Stimulated activated memory B cell treated with anti-CD40 and anti-IgM and Interleukin-4, amounts not matched to agents 10 μg/mL and 1 μg/mL and 100 μg/mL, for 72 hours (primary cell): ENCODE results near the gene MME.

Experiments used
- ATAC-seq: fragments of 150-1000 bp; cut with Tn5 transposase; 2 replicates; pipeline ENCODE4 v1.10.0; 2021
- H3K27ac Mint-ChIP-seq: one replicate; pipeline ENCODE4 v1.8.0; 2022; ENCODE audit warnings: mild to moderate bottlenecking, mixed read lengths
- H3K27me3 Mint-ChIP-seq: one replicate; pipeline ENCODE4 v1.8.0; 2022; ENCODE audit warnings: mixed read lengths
- H3K36me3 Mint-ChIP-seq: one replicate; pipeline ENCODE4 v1.8.0; 2022; ENCODE audit warnings: mixed read lengths
- H3K4me1 Mint-ChIP-seq: one replicate; pipeline ENCODE4 v1.8.0; 2022; ENCODE audit warnings: mixed read lengths
- H3K4me3 Mint-ChIP-seq: one replicate; pipeline ENCODE4 v1.8.0; 2022; ENCODE audit warnings: mild to moderate bottlenecking, moderate library complexity, mixed read lengths
- H3K9me3 Mint-ChIP-seq: one replicate; pipeline ENCODE4 v1.8.0; 2022; ENCODE audit warnings: mixed read lengths

The MME gene

GRCh38 chr3:155153242-155154186 lies 73.4 kb downstream of the MME start:
- no peaks in the 10 kb centered on the region for H3K4me1 Mint-ChIP-seq
- H3K27me3 Mint-ChIP-seq, result no peaks in the 10 kb centered on the region
- H3K27ac Mint-ChIP-seq, result no peak overlapping the region
- no peaks in the 10 kb centered on the region for H3K9me3 Mint-ChIP-seq
- no peak for ATAC-seq
- no peaks in the 10 kb centered on the region for H3K36me3 Mint-ChIP-seq
- H3K4me3 Mint-ChIP-seq, result no peak overlapping the region

GRCh38 chr3:155154255-155154654 lies 74.1 kb downstream of the MME start:
- H3K27ac Mint-ChIP-seq, result no peak overlapping the region

GRCh38 chr3:155158346-155159037 lies 78.4 kb downstream of the MME start:
- no peak overlapping the region for H3K27ac Mint-ChIP-seq
- H3K36me3 Mint-ChIP-seq, result no peaks in the 10 kb centered on the region
- no peak overlapping the region for H3K4me3 Mint-ChIP-seq
- no peaks in the 10 kb centered on the region for H3K27me3 Mint-ChIP-seq
- H3K4me1 Mint-ChIP-seq, result no peaks in the 10 kb centered on the region
- no peaks in the 10 kb centered on the region for H3K9me3 Mint-ChIP-seq
- ATAC-seq, result no peak

More at GRCh38 chr3:155154255-155154654, 74.1 kb downstream of the MME start:
- no peak for ATAC-seq
- H3K36me3 Mint-ChIP-seq, result no peaks in the 10 kb centered on the region
- no peaks in the 10 kb centered on the region for H3K4me1 Mint-ChIP-seq
- H3K4me3 Mint-ChIP-seq, result no peak overlapping the region
- no peaks in the 10 kb centered on the region for H3K9me3 Mint-ChIP-seq
- H3K27me3 Mint-ChIP-seq, result no peaks in the 10 kb centered on the region

- no peaks in the 10 kb centered on the region for H3K9me3 Mint-ChIP-seq
- no peak overlapping the region for H3K27ac Mint-ChIP-seq
- H3K27me3 Mint-ChIP-seq, result no peaks in the 10 kb centered on the region
- no peak overlapping the region for H3K4me3 Mint-ChIP-seq
- H3K4me1 Mint-ChIP-seq, result no peaks in the 10 kb centered on the region
- no peak for ATAC-seq
- H3K36me3 Mint-ChIP-seq, result no peaks in the 10 kb centered on the region
Observed at GRCh38 chr3:155159301-155159700, 79.2 kb downstream of the MME start.

GRCh38 chr3:155161640-155162292 lies 81.6 kb downstream of the MME start:
- ATAC-seq, result no peak

GRCh38 chr3:155164306-155164705 lies 84.2 kb downstream of the MME start:
- H3K9me3 Mint-ChIP-seq, result no peaks in the 10 kb centered on the region
- H3K36me3 Mint-ChIP-seq, result no peaks in the 10 kb centered on the region
- no peaks in the 10 kb centered on the region for H3K27me3 Mint-ChIP-seq
- no peaks in the 10 kb centered on the region for H3K4me1 Mint-ChIP-seq
- no peak overlapping the region for H3K4me3 Mint-ChIP-seq
- no peak for ATAC-seq
- no peak overlapping the region for H3K27ac Mint-ChIP-seq

More at GRCh38 chr3:155161640-155162292, 81.6 kb downstream of the MME start:
- H3K27me3 Mint-ChIP-seq, result no peaks in the 10 kb centered on the region
- H3K4me1 Mint-ChIP-seq, result no peaks in the 10 kb centered on the region
- H3K9me3 Mint-ChIP-seq, result no peaks in the 10 kb centered on the region
- no peak overlapping the region for H3K4me3 Mint-ChIP-seq
- no peaks in the 10 kb centered on the region for H3K36me3 Mint-ChIP-seq
- H3K27ac Mint-ChIP-seq, result no peak overlapping the region

GRCh38 chr3:155166441-155166840 lies 86.3 kb downstream of the MME start:
- Mint-ChIP-seq H3K9me3 (no peaks in the 10 kb centered on the region), H3K4me3 (no peak overlapping the region), H3K27me3 (no peaks in the 10 kb centered on the region), H3K36me3 (no peaks in the 10 kb centered on the region), H3K4me1 (no peaks in the 10 kb centered on the region), H3K27ac (no peak overlapping the region)
- ATAC-seq, result no peak

- H3K36me3 Mint-ChIP-seq, result no peaks in the 10 kb centered on the region
- no peaks in the 10 kb centered on the region for H3K9me3 Mint-ChIP-seq
- no peaks in the 10 kb centered on the region for H3K27me3 Mint-ChIP-seq
- H3K4me1 Mint-ChIP-seq, result no peaks in the 10 kb centered on the region
- no peak overlapping the region for H3K27ac Mint-ChIP-seq
- ATAC-seq, result no peak
- H3K4me3 Mint-ChIP-seq, result no peak overlapping the region
Observed at GRCh38 chr3:155169197-155169596, 89.1 kb downstream of the MME start.

GRCh38 chr3:155173771-155174170 lies 93.7 kb downstream of the MME start:
- peaks cover 2% of the 10 kb centered on the region for H3K4me1 Mint-ChIP-seq
- no peak overlapping the region for H3K27ac Mint-ChIP-seq
- H3K9me3 Mint-ChIP-seq, result peaks cover under 1% of the 10 kb centered on the region
- no peak overlapping the region for H3K4me3 Mint-ChIP-seq
- no peaks in the 10 kb centered on the region for H3K36me3 Mint-ChIP-seq
- no peak for ATAC-seq
- H3K27me3 Mint-ChIP-seq, result no peaks in the 10 kb centered on the region

GRCh38 chr3:155178810-155179436 lies 98.8 kb downstream of the MME start:
- Mint-ChIP-seq H3K4me3 (no peak overlapping the region), H3K36me3 (no peaks in the 10 kb centered on the region), H3K27ac (peak overlapping the region; percentile 35), H3K4me1 (peaks cover 6% of the 10 kb centered on the region), H3K27me3 (no peaks in the 10 kb centered on the region), H3K9me3 (peaks cover 4% of the 10 kb centered on the region)
- no peak for ATAC-seq

GRCh38 chr3:155179437-155179827 lies 99.3 kb downstream of the MME start:
- Mint-ChIP-seq H3K36me3 (no peaks in the 10 kb centered on the region), H3K27me3 (no peaks in the 10 kb centered on the region), H3K4me3 (no peak overlapping the region), H3K27ac (peak overlapping the region; percentile 35), H3K9me3 (peaks cover 4% of the 10 kb centered on the region), H3K4me1 (peaks cover 6% of the 10 kb centered on the region)
- ATAC-seq, result no peak

- peaks cover 4% of the 10 kb centered on the region for H3K9me3 Mint-ChIP-seq
- peaks cover 6% of the 10 kb centered on the region for H3K4me1 Mint-ChIP-seq
- ATAC-seq, result no peak
- no peak overlapping the region for H3K4me3 Mint-ChIP-seq
- no peak overlapping the region for H3K27ac Mint-ChIP-seq
- no peaks in the 10 kb centered on the region for H3K36me3 Mint-ChIP-seq
- H3K27me3 Mint-ChIP-seq, result no peaks in the 10 kb centered on the region
Observed at GRCh38 chr3:155179966-155180757, 100.0 kb downstream of the MME start.

- Mint-ChIP-seq H3K4me3 (no peak overlapping the region), H3K36me3 (no peaks in the 10 kb centered on the region), H3K9me3 (peaks cover 4% of the 10 kb centered on the region), H3K27me3 (no peaks in the 10 kb centered on the region), H3K4me1 (peaks cover 6% of the 10 kb centered on the region), H3K27ac (no peak overlapping the region)
- ATAC-seq, result no peak
Observed at GRCh38 chr3:155182467-155182866, 102.3 kb downstream of the MME start.

GRCh38 chr3:155184011-155184410 lies 103.9 kb downstream of the MME start:
- no peak overlapping the region for H3K27ac Mint-ChIP-seq
- no peak for ATAC-seq
- no peaks in the 10 kb centered on the region for H3K36me3 Mint-ChIP-seq
- peaks cover under 1% of the 10 kb centered on the region for H3K9me3 Mint-ChIP-seq
- no peak overlapping the region for H3K4me3 Mint-ChIP-seq
- H3K4me1 Mint-ChIP-seq, result peaks cover 3% of the 10 kb centered on the region
- no peaks in the 10 kb centered on the region for H3K27me3 Mint-ChIP-seq
